Retinal pigment epithelial cell (primary cell): ENCODE data around the gene UBE2H.
A peak's percentile ranks its signal among the peaks of the same experiment; 100 is the strongest.
"Not testable (repeated sequence)": the region's sequence is repeated elsewhere in the genome, so short reads cannot be mapped to it uniquely, and the experiment has no call there.

Experiments used
- DNase-seq: peaks from one replicate; pipeline ENCODE4 v3.0.0-alpha.2; 2010; ENCODE audit warnings: low read depth
- H3K4me3 ChIP-seq: 2 replicates; pipeline ENCODE4 v1.5.1; 2011; ENCODE audit warnings: mild to moderate bottlenecking, low read length, control low read depth, moderate library complexity
- CTCF ChIP-seq: conservative IDR thresholded peaks from 2 replicates; pipeline ENCODE4 v1.5.1; 2011; ENCODE audit warnings: low read depth, low read length, control low read depth, inconsistent platforms

Gene UBE2H

DNA sequence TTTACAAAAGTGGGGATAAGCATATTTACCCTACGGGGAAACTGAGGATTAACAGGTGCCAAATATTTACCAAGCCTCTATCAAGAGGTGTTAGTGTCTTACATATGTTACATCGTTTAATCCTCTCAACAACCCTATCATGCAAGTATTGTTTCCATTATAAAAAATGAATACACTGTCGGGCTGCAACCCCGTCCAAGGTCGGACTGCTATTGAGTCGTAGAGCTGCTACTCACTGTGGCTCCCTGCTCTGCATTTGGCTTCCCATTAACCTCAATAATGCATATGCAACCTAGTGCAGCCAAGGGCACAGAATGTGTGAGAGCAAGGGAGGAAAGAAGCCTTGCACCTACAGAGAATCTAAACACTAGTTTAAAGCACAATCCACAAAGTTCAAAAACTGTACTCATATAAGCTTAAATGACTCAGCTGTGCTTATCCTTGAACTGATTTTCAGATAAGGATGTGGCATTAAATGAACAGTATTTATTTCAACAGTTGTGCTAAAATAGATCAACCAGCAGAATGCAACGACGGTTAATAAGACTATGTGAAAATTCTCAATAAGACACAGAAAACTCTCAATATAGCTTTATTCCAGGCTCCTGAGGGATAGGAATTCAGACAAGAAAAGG is 49.9 kb downstream of the UBE2H start:
- DNase-seq: no peak
- TF ChIP-seq CTCF: no peak
- H3K4me3 ChIP-seq: no peak overlapping the region

DNA sequence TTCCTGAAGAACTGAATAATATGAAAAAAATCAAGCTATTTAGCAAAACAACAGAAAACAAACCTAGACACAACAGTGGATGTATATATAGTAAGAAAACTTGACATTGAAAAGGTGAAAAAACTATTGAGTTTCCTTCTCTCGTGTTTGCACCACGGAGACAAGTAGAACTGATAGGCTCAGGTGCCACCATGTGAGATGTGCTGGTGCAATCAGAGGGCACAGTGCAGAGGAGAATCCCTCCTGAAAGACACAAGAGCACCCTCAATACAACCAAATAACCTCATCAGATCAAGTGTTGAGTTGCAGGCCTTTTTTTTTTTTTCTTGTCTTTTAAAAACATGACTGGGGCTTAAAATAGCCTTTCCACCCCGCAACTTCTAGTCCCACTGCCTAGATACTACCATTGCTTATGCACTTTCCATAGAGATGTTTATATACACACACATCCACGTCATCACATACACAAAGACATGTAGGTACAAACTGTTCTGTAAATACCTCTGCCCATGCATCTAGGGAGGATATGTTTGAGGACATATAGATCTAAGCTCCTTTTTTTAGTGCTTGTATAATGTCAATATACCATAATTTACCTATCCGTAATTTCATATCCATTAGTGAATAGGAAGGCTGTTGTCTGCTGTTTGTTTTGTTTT is 54.1 kb downstream of the UBE2H start:
- no peak overlapping the region for H3K4me3 ChIP-seq
- DNase-seq: no peak
- no peak for TF ChIP-seq CTCF

GRCh38 chr7:129898007-129898406 is 54.8 kb downstream of the UBE2H start:
- H3K4me3 ChIP-seq: no peak overlapping the region
- TF ChIP-seq CTCF: no peak
- no peak for DNase-seq

GRCh38 chr7:129896568-129897382 is 56.0 kb downstream of the UBE2H start:
- no peak for TF ChIP-seq CTCF
- no peak overlapping the region for H3K4me3 ChIP-seq
- DNase-seq: peak; percentile 39

- DNase-seq, H3K4me3 ChIP-seq: not testable (repeated sequence)
These were observed 58.6 kb downstream of the UBE2H start for GRCh38 chr7:129894184-129894583.

DNA sequence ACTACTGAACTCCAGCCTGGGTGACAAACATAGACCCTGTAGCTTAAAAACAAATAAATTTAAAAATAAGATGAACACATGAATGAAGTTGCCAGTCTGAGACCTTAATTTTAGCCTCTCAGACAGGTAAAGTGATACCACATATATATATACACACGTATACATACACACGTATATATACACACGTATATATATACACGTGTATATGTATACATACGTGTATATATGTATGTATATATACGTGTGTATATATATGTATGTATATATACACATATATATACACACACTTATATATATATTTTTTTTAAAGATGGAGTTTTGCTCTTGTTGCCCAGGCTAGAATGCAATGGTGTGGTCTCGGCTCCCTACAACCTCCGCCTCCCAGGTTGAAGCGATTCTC is 62.7 kb downstream of the UBE2H start:
- no peak for DNase-seq
- no peak overlapping the region for H3K4me3 ChIP-seq
- no peak for TF ChIP-seq CTCF

GRCh38 chr7:129889133-129889844 is 63.5 kb downstream of the UBE2H start:
- no peak overlapping the region for H3K4me3 ChIP-seq
- no peak for DNase-seq

More at GRCh38 chr7:129889133-129889844, 63.5 kb downstream of the UBE2H start:
- TF ChIP-seq CTCF: no peak
